DND-41 (cell line): ENCODE data around the gene CIROP.

Experiments
- ATAC-seq: fragments of 200-7000 bp; cut with Tn5 transposase; 3 replicates; pipeline ENCODE4 v1.9.1; 2021; ENCODE audit warnings: low read depth; ENCODE audit not compliant: insufficient read depth
- DNase-seq: peaks from one replicate; pipeline ENCODE4 v3.0.0-alpha.2; 2020
- H2AFZ ChIP-seq: 2 replicates; pipeline ENCODE4 v1.6.0; 2012; ENCODE audit warnings: low read depth, low read length
- H3K27ac ChIP-seq: 2 replicates; pipeline ENCODE4 v1.5.1; 2012; ENCODE audit warnings: low read length, inconsistent platforms
- H3K27me3 ChIP-seq: fragments of 200-600 bp; sonication (generic); 2 replicates; pipeline ENCODE4 v1.6.0; 2012; ENCODE audit warnings: low read length, mild to moderate bottlenecking, inconsistent platforms; ENCODE audit not compliant: insufficient read depth, poor library complexity
- H3K36me3 ChIP-seq: 2 replicates; pipeline ENCODE4 v1.5.1; 2012; ENCODE audit warnings: low read length, inconsistent platforms; ENCODE audit not compliant: insufficient read depth
- H3K4me1 ChIP-seq: 2 replicates; pipeline ENCODE4 v1.5.1; 2012; ENCODE audit warnings: mild to moderate bottlenecking, low read length; ENCODE audit not compliant: insufficient read depth
- H3K4me2 ChIP-seq: 2 replicates; pipeline ENCODE4 v1.6.0; 2012; ENCODE audit warnings: mild to moderate bottlenecking, moderate library complexity, low read length, inconsistent platforms; ENCODE audit not compliant: insufficient read depth
- H3K4me3 ChIP-seq, 2 experiments: fragments of 200-600 bp in 1 of 2; shearing (Covaris generic) in 1 of 2; 2 replicates each; pipeline ENCODE4 v1.5.1; 2012 to 2016; ENCODE audit warnings: inconsistent platforms in 2 of 2, low read length in 2 of 2, mild to moderate bottlenecking in 2 of 2, low read depth in 1 of 2, moderate library complexity in 1 of 2
- H3K79me2 ChIP-seq: 2 replicates; pipeline ENCODE4 v1.6.0; 2012; ENCODE audit warnings: low read length, inconsistent platforms; ENCODE audit not compliant: insufficient read depth
- H3K9ac ChIP-seq: 2 replicates; pipeline ENCODE4 v1.6.0; 2012; ENCODE audit warnings: low read depth, mild to moderate bottlenecking, inconsistent platforms, low read length, moderate library complexity
- H3K9me3 ChIP-seq: 2 replicates; pipeline ENCODE4 v1.5.1; 2012; ENCODE audit warnings: low read length, moderate library complexity, mild to moderate bottlenecking, inconsistent platforms; ENCODE audit not compliant: insufficient read depth, severe bottlenecking
- H4K20me1 ChIP-seq: 2 replicates; pipeline ENCODE4 v1.6.0; 2012; ENCODE audit warnings: low read length; ENCODE audit not compliant: insufficient read depth
- EZH2 ChIP-seq: IDR thresholded peaks from 3 replicates; pipeline ENCODE4 v1.6.1; 2012; ENCODE audit warnings: borderline replicate concordance, low read depth, mild to moderate bottlenecking, moderate library complexity, low read length, inconsistent platforms; ENCODE audit not compliant: severe bottlenecking
- TF ChIP-seq, protein P1 (sequence below): IDR thresholded peaks from 2 replicates; pipeline ENCODE4 v1.5.1; 2012; ENCODE audit warnings: borderline replicate concordance, low read length, moderate library complexity, mild to moderate bottlenecking; ENCODE audit not compliant: poor library complexity, severe bottlenecking; ENCODE audit errors: extremely low read depth

Gene CIROP

DNA sequence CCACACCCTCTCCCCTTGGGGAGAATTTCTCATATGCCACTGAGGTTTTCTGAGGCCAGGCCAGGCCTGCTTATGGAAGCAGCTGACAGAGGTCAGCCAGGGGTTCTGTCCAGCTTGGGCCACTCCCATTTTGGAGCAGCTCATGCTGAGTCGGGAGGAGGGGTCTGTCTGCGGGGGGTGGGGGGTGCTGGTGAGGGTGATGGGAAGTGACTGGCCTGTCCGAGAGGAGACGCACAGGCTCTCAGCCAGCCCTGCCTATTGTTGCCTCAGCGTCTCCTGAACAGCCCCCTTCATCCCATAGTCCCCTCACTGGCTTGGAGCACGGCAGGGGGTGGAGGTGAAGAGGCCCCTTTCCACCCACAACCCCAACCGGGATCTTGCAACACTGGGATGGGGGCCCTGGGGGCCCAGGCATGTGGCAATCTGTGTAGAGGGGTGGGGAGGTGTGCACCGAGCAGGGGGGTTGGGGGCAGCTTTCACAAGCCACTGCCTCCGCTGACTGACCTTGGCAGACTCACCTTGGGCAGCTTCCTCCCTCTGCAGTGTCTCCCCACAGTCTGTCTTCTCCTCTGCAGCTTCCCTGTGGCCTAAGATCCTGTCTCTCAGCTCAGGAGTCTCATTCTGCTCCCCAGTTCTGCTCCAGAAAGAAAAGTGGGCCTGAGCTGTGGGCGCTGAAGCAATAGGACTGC, 8.8 kb upstream of the CIROP start:
- no peak overlapping the region for H3K27ac ChIP-seq
- H3K79me2 ChIP-seq = no peaks in the 10 kb centered on the region
- no peak overlapping the region for H3K4me2 ChIP-seq
- H3K4me3 ChIP-seq = no peak overlapping the region
- ATAC-seq (no peak), DNase-seq (no peak)
- H3K9me3 ChIP-seq = no peaks in the 10 kb centered on the region
- H2AFZ ChIP-seq = no peak overlapping the region
- no peaks in the 10 kb centered on the region for H3K4me1 ChIP-seq
- H4K20me1 ChIP-seq = no peaks in the 10 kb centered on the region; the same call in 1 of the 2 replicates
- H3K27me3 ChIP-seq = peaks cover 47% of the 10 kb centered on the region
- H3K36me3 ChIP-seq = no peaks in the 10 kb centered on the region
- TF ChIP-seq EZH2 = no peak
- TF ChIP-seq, protein P1, sequence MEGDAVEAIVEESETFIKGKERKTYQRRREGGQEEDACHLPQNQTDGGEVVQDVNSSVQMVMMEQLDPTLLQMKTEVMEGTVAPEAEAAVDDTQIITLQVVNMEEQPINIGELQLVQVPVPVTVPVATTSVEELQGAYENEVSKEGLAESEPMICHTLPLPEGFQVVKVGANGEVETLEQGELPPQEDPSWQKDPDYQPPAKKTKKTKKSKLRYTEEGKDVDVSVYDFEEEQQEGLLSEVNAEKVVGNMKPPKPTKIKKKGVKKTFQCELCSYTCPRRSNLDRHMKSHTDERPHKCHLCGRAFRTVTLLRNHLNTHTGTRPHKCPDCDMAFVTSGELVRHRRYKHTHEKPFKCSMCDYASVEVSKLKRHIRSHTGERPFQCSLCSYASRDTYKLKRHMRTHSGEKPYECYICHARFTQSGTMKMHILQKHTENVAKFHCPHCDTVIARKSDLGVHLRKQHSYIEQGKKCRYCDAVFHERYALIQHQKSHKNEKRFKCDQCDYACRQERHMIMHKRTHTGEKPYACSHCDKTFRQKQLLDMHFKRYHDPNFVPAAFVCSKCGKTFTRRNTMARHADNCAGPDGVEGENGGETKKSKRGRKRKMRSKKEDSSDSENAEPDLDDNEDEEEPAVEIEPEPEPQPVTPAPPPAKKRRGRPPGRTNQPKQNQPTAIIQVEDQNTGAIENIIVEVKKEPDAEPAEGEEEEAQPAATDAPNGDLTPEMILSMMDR = no peak
- H3K9ac ChIP-seq = no peak overlapping the region

DNA sequence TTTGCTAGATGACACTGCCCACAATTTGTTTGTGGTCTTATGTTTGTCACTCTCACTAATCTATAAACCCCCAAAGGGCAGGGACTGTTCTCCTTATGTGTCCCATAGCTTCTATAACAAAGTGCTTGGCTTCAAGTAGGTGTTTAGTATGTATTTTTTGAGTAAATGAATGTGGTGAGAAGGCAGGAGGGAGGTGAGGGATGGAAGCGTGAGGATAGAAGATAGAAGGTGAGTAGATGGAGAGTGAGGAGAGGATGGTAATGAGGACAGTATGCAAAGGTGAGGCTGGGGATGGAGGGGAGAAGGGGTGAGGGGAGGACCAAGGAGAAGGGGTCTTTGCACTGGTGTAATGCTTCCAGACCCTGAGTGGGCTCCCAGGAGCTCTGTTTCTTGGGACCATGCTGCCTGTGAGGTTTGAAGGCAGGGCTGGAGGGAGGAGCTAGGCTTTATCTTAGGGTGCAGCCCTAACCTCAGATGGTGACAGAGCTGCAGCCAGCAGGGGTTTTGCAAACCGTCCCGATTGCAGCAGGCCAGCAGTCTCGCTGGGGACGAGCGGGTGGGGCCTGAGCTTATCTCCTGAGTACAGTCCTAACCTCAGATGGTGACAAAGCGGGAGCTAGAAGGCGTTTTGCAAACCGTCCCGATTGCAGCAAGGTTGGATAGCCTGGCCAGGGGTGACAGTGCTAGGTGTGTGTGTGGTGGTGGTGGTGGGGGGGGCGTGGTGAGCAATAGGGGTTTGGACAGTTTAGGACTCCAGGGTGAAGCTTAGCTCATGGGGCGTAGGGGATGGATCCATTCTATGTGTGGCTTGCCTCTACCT, 7.8 kb upstream of the CIROP start:
- Histone ChIP-seq H3K9me3 (no peaks in the 10 kb centered on the region), H2AFZ (no peak overlapping the region), H3K4me2 (no peak overlapping the region), H3K4me3 (no peak overlapping the region), H3K4me1 (no peaks in the 10 kb centered on the region), H3K27ac (no peak overlapping the region), H3K36me3 (no peaks in the 10 kb centered on the region), H3K27me3 (peaks cover 47% of the 10 kb centered on the region), H4K20me1 (no peaks in the 10 kb centered on the region; the same call in 1 of the 2 replicates), H3K79me2 (no peaks in the 10 kb centered on the region), H3K9ac (no peak overlapping the region)
- TF ChIP-seq, protein P1 = no peak
- no peak for TF ChIP-seq EZH2
- ATAC-seq = no peak
- no peak for DNase-seq

DNA sequence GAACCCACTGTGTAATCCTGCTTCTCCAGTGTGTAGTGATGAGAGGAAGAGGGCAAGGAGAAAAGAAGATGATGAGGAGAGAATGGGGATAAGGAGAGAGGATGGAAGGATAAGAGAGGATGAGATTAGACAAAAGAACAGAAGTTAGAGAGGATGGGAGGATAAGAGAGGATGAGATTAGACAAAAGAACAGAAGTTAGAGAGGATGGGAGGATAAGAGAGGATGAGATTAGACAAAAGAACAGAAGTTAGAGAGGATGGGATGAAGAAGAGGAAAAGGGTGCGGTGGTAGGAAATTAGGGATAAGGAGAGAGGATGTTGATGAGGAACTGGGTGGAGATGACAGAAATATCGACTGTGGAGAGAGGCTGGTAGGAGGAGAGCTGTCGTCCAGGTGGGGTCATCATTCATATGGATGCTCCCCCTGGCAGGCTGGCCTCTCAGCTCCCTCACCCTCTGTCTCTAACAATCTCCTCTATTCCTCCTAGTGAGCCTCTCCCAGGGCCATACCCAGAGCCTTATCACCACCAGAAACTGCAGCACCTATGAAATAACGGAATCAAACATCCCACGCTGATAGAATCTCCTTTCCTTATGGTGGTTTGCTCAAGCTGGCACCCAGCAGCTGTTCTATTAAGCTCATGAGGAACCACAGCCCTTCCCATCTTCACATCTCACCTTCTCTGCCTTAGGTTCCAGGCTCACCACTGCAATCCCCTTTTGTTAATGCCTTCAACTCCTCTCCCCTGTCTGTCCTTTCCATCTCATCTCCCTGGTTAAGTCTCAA, 6.0 kb upstream of the CIROP start:
- H3K27me3 ChIP-seq = peaks cover 44% of the 10 kb centered on the region
- H3K9me3 ChIP-seq = no peaks in the 10 kb centered on the region
- no peak overlapping the region for H3K4me3 ChIP-seq
- no peak overlapping the region for H2AFZ ChIP-seq
- H3K36me3 ChIP-seq = no peaks in the 10 kb centered on the region
- ATAC-seq = no peak; the same call in 2 of the 3 replicates
- H3K9ac ChIP-seq = no peak overlapping the region
- no peak overlapping the region for H3K27ac ChIP-seq
- TF ChIP-seq, protein P1 = no peak
- no peak for TF ChIP-seq EZH2
- DNase-seq = no peak
- no peaks in the 10 kb centered on the region for H3K79me2 ChIP-seq
- H3K4me1 ChIP-seq = no peaks in the 10 kb centered on the region
- no peaks in the 10 kb centered on the region; the same call in 1 of the 2 replicates for H4K20me1 ChIP-seq
- no peak overlapping the region for H3K4me2 ChIP-seq
